Endothelial cell of umbilical vein (primary cell): ENCODE results near the gene MRTFA. TPM values are rescaled to one million over a fixed set of nuclear protein-coding genes. Genes with fewer than 3 reads are reported as not detected.
"Not testable (repeated sequence)": the region's sequence is repeated elsewhere in the genome, so short reads cannot be mapped to it uniquely, and the experiment has no call there.

Experiments
- BruUV-seq: library from RNA; stranded (reverse); fragments of 400-500 nt; replicated peaks from 2 replicates; lab custom pipeline; 2021; lab: Mats Ljungman, UMichigan
- CTCF ChIA-PET: fragments of 300-600, 350-600 bp; sonication (Branson Sonifier 250); formaldehyde crosslinking; loops from one replicate; lab custom pipeline; 2021; ENCODE audit warnings: antibody characterized with exemption, inconsistent platforms; lab: Charles Lee
- POLR2A ChIA-PET: fragments of 300-600, 350-600 bp; sonication (Branson Sonifier 250); formaldehyde crosslinking; loops from one replicate; lab custom pipeline; 2021; ENCODE audit warnings: antibody characterized with exemption, inconsistent platforms; lab: Charles Lee
- DNase-seq: peaks from one replicate; pipeline ENCODE4 v3.0.0-alpha.2; 2011; ENCODE audit warnings: low read depth, low spot score
- FAIRE-seq: peaks from 2 replicates; lab custom pipeline; 2011; peaks lifted over from hg19 to GRCh38; lab: Jason Lieb, UNC
- H2AFZ ChIP-seq: 2 replicates; pipeline ENCODE4 v1.6.0; 2012; ENCODE audit warnings: low read depth, low read length, control low read depth, inconsistent platforms
- H3K27ac ChIP-seq: 2 replicates; pipeline ENCODE4 v1.5.1; 2011; ENCODE audit warnings: low read depth, mild to moderate bottlenecking, control low read depth, low read length, moderate library complexity; ENCODE audit not compliant: insufficient read depth
- H3K27me3 ChIP-seq, 2 experiments: 2 replicates each; pipeline versions ENCODE4 v1.6.0 to v1.6.1; 2011; ENCODE audit warnings: low read length in 2 of 2, mixed read lengths in 1 of 2; ENCODE audit not compliant: control insufficient read depth in 2 of 2, insufficient read depth in 2 of 2
- H3K36me3 ChIP-seq, 2 experiments: 2 replicates in 1 of 2; 3 replicates in 1 of 2; pipeline ENCODE4 v1.5.1; 2011; ENCODE audit warnings: low read length in 2 of 2, mild to moderate bottlenecking in 1 of 2, moderate library complexity in 1 of 2; ENCODE audit not compliant: control insufficient read depth in 2 of 2, insufficient read depth in 2 of 2; ENCODE audit errors: extremely low read depth in 1 of 2
- H3K4me1 ChIP-seq: 3 replicates; pipeline ENCODE4 v1.5.1; 2011; ENCODE audit warnings: mild to moderate bottlenecking, low read length; ENCODE audit not compliant: control insufficient read depth, insufficient read depth; ENCODE audit errors: extremely low read depth
- H3K4me2 ChIP-seq: 2 replicates; pipeline ENCODE4 v1.6.1; 2011; ENCODE audit warnings: low read length, control low read depth, mixed read lengths; ENCODE audit not compliant: insufficient read depth
- H3K4me3 ChIP-seq, 3 experiments: fragments of 200-600 bp in 1 of 3; sonication (generic), shearing (Covaris generic) in 1 of 3; replicated peaks in 1 of 3; 2 replicates each; pipeline ENCODE4 v1.5.1; 2011 to 2016; ENCODE audit warnings: control low read depth in 3 of 3, low read length in 3 of 3, mild to moderate bottlenecking in 2 of 3, inconsistent platforms in 1 of 3, low read depth in 1 of 3, moderate library complexity in 1 of 3; ENCODE audit not compliant: insufficient read depth in 1 of 3
- H3K79me2 ChIP-seq: 2 replicates; pipeline ENCODE4 v1.6.0; 2012; ENCODE audit warnings: low read length, inconsistent platforms; ENCODE audit not compliant: control insufficient read depth, insufficient read depth
- H3K9ac ChIP-seq: replicated peaks from 2 replicates; pipeline ENCODE3; 2011; ENCODE audit warnings: low read length, control low read depth; ENCODE audit not compliant: insufficient read depth; ENCODE audit errors: extremely low read depth
- H3K9me1 ChIP-seq: replicated peaks from 3 replicates; pipeline ENCODE4 v1.6.0; 2011; ENCODE audit warnings: mild to moderate bottlenecking, low read length; ENCODE audit not compliant: control insufficient read depth, insufficient read depth; ENCODE audit errors: extremely low read depth
- H3K9me3 ChIP-seq: replicated peaks from 2 replicates; pipeline ENCODE4 v1.5.1; 2012; ENCODE audit warnings: low read length, inconsistent platforms; ENCODE audit not compliant: control insufficient read depth, insufficient read depth
- H4K20me1 ChIP-seq: replicated peaks from 2 replicates; pipeline ENCODE3; 2011; ENCODE audit warnings: mild to moderate bottlenecking, low read length; ENCODE audit not compliant: control insufficient read depth, insufficient read depth; ENCODE audit errors: extremely low read depth
- EZH2 ChIP-seq: IDR thresholded peaks from 2 replicates; pipeline ENCODE4 v1.6.1; 2012; ENCODE audit warnings: borderline replicate concordance, low read depth, mild to moderate bottlenecking, moderate library complexity, low read length, inconsistent platforms; ENCODE audit not compliant: severe bottlenecking
- FOS ChIP-seq: IDR thresholded peaks from 2 replicates; pipeline ENCODE4 v1.6.1; 2011; ENCODE audit warnings: mild to moderate bottlenecking, low read length, moderate library complexity, borderline replicate concordance; ENCODE audit not compliant: insufficient read depth
- JUN ChIP-seq: IDR thresholded peaks from 2 replicates; pipeline ENCODE4 v1.6.1; 2011; ENCODE audit warnings: borderline replicate concordance, low read depth; ENCODE audit not compliant: insufficient read length, insufficient read depth
- POLR2A ChIP-seq: IDR thresholded peaks from 2 replicates; pipeline ENCODE4 v1.6.1; 2012; ENCODE audit warnings: low read depth, mild to moderate bottlenecking, control low read depth, low read length
- dilution Hi-C: fragments of 300-500 bp; cut with MboI; formaldehyde crosslinking; loops from one replicate; pipeline ENCODE4 v1.15.0; 2019; ENCODE audit warnings: low sequenced_read_pairs; ENCODE audit not compliant: extremely low pct_ligation_motif_present
- intact Hi-C: fragments of 100-400 bp; cut with micrococcal nuclease; formaldehyde crosslinking; loops from one replicate; pipeline ENCODE4 v1.10.0; 2022
- polyA plus RNA-seq, 4 experiments: library from polyadenylated mRNA; depleted of rRNA in 3 of 4; stranded (reverse) in 3 of 4; unstranded in 1 of 4; fragments of >200 nt; gene quantifications; 2 replicates each; pipeline versions ENCODE4 v1.2.1 to v1.2.3, GENCODE V29; 2011 to 2012; ENCODE audit warnings: missing spikeins in 1 of 4
- total RNA-seq: library from RNA; stranded (reverse); gene quantifications from 2 replicates; pipeline ENCODE4 v1.2.3, GENCODE V29; 2021
- TF ChIP-seq, protein P1 (sequence below), 2 donors: IDR thresholded peaks; 1 replicate in 1 of 2; 2 replicates in 1 of 2; pipeline ENCODE4 v1.5.1; 2011; ENCODE audit warnings: low read length in 2 of 2, mild to moderate bottlenecking in 2 of 2, moderate library complexity in 2 of 2, control low read depth in 1 of 2, inconsistent platforms in 1 of 2, low read depth in 1 of 2; ENCODE audit not compliant: insufficient read depth in 1 of 2; ENCODE audit errors: extremely low read depth in 1 of 2
- TF ChIP-seq, protein P2 (sequence below): IDR thresholded peaks from 2 replicates; pipeline ENCODE4 v1.6.1; 2011; ENCODE audit not compliant: insufficient read depth, insufficient read length

MRTFA gene
- total and polyA plus RNA-seq, 2 donors (not counting 3 experiments of a cell fraction or from before 2014, with no cell fraction given), result 13.6 to 44.1 TPM

DNA sequence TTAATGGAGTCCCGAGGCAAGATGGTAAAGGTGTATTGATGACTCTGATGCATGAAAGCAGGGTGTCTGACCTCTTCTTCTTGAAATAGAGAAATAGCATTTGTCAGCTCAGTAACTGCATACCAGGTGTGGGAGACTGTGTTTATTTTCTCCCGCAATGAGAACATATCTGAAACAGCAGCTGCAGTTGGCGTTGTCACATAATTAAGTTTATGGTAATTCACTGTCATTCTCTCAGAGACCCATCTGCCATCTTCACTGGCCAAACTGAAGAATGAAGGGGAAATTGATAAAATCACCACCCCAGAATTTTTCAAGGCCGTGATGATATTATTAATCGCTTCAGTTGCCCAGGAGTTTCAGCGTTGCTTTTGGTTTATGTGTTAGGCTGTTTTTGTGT is 22.6 kb upstream of the MRTFA start:
- no peaks in the 10 kb centered on the region for H4K20me1 ChIP-seq
- no peaks in the 10 kb centered on the region for H3K36me3 ChIP-seq
- intact Hi-C loops, result no loop called here
- no peaks in the 10 kb centered on the region for H3K27me3 ChIP-seq
- ChIA-PET POLR2A (no interaction called here), CTCF (no interaction called here)
- dilution Hi-C loops, result no loop called here
- H3K9me3 ChIP-seq, result no peaks in the 10 kb centered on the region
- TF ChIP-seq JUN (no peak), POLR2A (no peak), EZH2 (no peak), FOS (no peak)
- TF ChIP-seq, protein P1, sequence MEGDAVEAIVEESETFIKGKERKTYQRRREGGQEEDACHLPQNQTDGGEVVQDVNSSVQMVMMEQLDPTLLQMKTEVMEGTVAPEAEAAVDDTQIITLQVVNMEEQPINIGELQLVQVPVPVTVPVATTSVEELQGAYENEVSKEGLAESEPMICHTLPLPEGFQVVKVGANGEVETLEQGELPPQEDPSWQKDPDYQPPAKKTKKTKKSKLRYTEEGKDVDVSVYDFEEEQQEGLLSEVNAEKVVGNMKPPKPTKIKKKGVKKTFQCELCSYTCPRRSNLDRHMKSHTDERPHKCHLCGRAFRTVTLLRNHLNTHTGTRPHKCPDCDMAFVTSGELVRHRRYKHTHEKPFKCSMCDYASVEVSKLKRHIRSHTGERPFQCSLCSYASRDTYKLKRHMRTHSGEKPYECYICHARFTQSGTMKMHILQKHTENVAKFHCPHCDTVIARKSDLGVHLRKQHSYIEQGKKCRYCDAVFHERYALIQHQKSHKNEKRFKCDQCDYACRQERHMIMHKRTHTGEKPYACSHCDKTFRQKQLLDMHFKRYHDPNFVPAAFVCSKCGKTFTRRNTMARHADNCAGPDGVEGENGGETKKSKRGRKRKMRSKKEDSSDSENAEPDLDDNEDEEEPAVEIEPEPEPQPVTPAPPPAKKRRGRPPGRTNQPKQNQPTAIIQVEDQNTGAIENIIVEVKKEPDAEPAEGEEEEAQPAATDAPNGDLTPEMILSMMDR (IDR thresholded peaks at IDR 0.05; ENCODE audit: extremely low read depth in 1 of 2, insufficient read depth in 1 of 2, low read depth in 1 of 2, low read length in 2 of 2), result no peak
- TF ChIP-seq, protein P2, sequence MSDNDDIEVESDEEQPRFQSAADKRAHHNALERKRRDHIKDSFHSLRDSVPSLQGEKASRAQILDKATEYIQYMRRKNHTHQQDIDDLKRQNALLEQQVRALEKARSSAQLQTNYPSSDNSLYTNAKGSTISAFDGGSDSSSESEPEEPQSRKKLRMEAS, result no peak
- H3K4me3 ChIP-seq, result no peak overlapping the region
- no TSS peak for BruUV-seq
- H3K4me1 ChIP-seq, result peaks cover 2% of the 10 kb centered on the region
- H3K9ac ChIP-seq, result no peak overlapping the region
- H3K27ac ChIP-seq, result no peak overlapping the region
- DNase-seq (no peak), FAIRE-seq (no peak)
- no peak overlapping the region for H3K4me2 ChIP-seq
- no peak overlapping the region for H2AFZ ChIP-seq
- no peaks in the 10 kb centered on the region for H3K79me2 ChIP-seq
- no peaks in the 10 kb centered on the region for H3K9me1 ChIP-seq

DNA sequence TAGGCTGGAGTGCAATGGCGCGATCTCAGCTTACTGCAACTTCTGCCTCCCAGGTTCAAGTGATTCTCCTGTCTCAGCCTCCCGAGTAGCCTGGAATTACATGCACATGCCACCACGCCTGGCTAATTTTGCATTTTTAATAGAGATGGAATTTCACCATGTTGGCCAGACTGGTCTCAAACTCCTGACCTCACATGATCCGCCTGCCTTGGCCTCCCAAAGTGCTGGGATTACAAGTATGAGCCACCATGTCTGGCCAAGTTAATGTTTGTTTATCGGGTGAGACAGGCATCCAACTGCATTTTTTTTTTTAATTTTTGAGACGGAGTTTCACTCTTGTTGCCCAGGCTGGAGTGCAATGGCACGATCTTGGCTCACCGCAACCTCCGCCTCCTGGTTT is 20.1 kb upstream of the MRTFA start:
- H3K79me2 ChIP-seq, DNase-seq, H2AFZ ChIP-seq, H3K4me2 ChIP-seq, dilution Hi-C loops, H3K4me3 ChIP-seq, H3K9me1 ChIP-seq, H3K4me1 ChIP-seq, H3K9me3 ChIP-seq, FAIRE-seq, H3K36me3 ChIP-seq, H4K20me1 ChIP-seq, intact Hi-C loops, H3K27ac ChIP-seq, H3K27me3 ChIP-seq, BruUV-seq, H3K9ac ChIP-seq: not testable (repeated sequence)
- ChIA-PET CTCF (interaction anchor here (1.8 kb wide), 1 partner anchor 243 kb away, joined by 4 read pairs; no protein-coding TSS in a partner anchor), POLR2A (interaction anchor here (0.6 kb wide), 1 partner anchor 125 kb away, joined by 5 read pairs; no protein-coding TSS in a partner anchor)

DNA sequence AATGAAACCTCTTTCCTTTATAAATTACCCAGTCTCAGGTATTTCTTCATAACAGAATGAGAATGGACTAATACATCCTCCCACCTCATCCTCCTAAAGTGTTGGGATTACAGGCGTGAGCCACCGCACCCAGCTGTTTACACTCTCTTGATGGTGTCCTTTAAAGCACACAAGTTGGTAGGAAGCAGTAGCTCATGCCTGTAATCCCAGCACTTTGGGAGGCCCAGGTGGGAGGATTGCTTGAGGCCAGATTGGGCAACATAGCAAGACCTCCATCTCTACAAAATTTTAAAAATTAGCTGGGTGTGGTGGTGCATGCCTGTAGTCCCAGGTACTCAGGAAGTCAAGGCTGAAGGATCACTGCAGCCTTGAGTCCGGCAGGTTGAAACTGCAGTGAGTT is 19.4 kb upstream of the MRTFA start:
- H3K4me1 ChIP-seq, result peaks cover 14% of the 10 kb centered on the region
- BruUV-seq, H3K36me3 ChIP-seq, intact Hi-C loops, H2AFZ ChIP-seq, POLR2A ChIA-PET, H3K9me1 ChIP-seq, dilution Hi-C loops, H3K9ac ChIP-seq, H3K27me3 ChIP-seq, H3K4me2 ChIP-seq, H3K4me3 ChIP-seq, H4K20me1 ChIP-seq, FAIRE-seq, H3K27ac ChIP-seq, DNase-seq, H3K9me3 ChIP-seq, H3K79me2 ChIP-seq: not testable (repeated sequence)
- CTCF ChIA-PET, result interaction anchor here (0.8 to 5.1 kb wide), 4 partner anchors 27 to 243 kb away, joined by 3 to 26 read pairs (median 3); no protein-coding TSS in a partner anchor
